Measurements from ENCODE around the gene LAMA1. TPM values are rescaled to one million over a fixed set of nuclear protein-coding genes. Genes with fewer than 3 reads are reported as not detected.

LAMA1 gene
- total and polyA plus RNA-seq, 10 of the 15 experiments (the other 5 are each of a cell fraction or from before 2014, with no cell fraction given) = under 0.01 to 1.9 (median 0.06) TPM; not detected in 6

GRCh38 chr18:7079231-7079630 lies 38.4 kb downstream of the LAMA1 start (continued):
- TF ChIP-seq PRDM15 (CRISPR knock-in tag; IDR thresholded peaks at IDR 0.05) (no peak), YBX1 (IDR thresholded peaks at IDR 0.05) (no peak), TCF3 (IDR thresholded peaks at IDR 0.05; ENCODE audit: borderline replicate concordance, insufficient read depth, low read depth, low read length) (no peak), ZNF384 (IDR thresholded peaks at IDR 0.05; ENCODE audit: borderline replicate concordance, low read depth, low read length) (no peak), ZBTB33 (IDR thresholded peaks at IDR 0.05) (no peak), BACH1 (IDR thresholded peaks at IDR 0.05; ENCODE audit: borderline replicate concordance) (no peak), HDAC2 (IDR thresholded peaks at IDR 0.05) (no peak)

- SMC1A ChIA-PET (ENCODE audit: uncharacterized antibody, unreplicated experiment) = no interaction called here
- Histone ChIP-seq H3K36me3 (ENCODE audit: control insufficient read depth in 2 of 2, insufficient read depth in 2 of 2, low read length in 1 of 2) (no peaks in the 10 kb centered on the region), H2AFZ (ENCODE audit: control insufficient read depth, low read depth, low read length) (no peak overlapping the region), H3K4me3 (no peak overlapping the region), H3K27me3 (replicated peaks in 1 of 2; ENCODE audit: control insufficient read depth in 2 of 2, insufficient read depth in 2 of 2, low read length in 1 of 2) (no peaks in the 10 kb centered on the region; a peak in 1 of 4 replicates), H4K20me1 (ENCODE audit: control insufficient read depth, insufficient read depth) (no peaks in the 10 kb centered on the region), H3K4me2 (ENCODE audit: control insufficient read depth, insufficient read depth) (no peak overlapping the region), H3K4me1 (ENCODE audit: control insufficient read depth, insufficient read depth, low read length) (no peaks in the 10 kb centered on the region), H3K9ac (ENCODE audit: control insufficient read depth, insufficient read depth, low read length) (no peak overlapping the region), H3K27ac (ENCODE audit: control insufficient read depth, insufficient read depth) (no peak overlapping the region), H3K79me2 (ENCODE audit: control insufficient read depth, insufficient read depth, low read length) (no peaks in the 10 kb centered on the region), H3K9me3 (replicated peaks; ENCODE audit: control insufficient read depth, insufficient read depth, low read length) (no peaks in the 10 kb centered on the region)
- WGBS (ENCODE audit: insufficient coverage, insufficient replicate concordance, low lambda C conversion rate, missing lambda C conversion rate) = 26% methylated on average over 8 of the region's 8 CpGs
- in situ Hi-C loops (cut with MboI) (no loop called here), intact Hi-C loops (cut with micrococcal nuclease; ENCODE audit: unreplicated experiment) (no loop called here)
- FAIRE-seq = no peak
- CTCF ChIA-PET = no interaction called here
- no peak for DNase-seq (ENCODE audit: low read depth, low spot score)
- POLR2A ChIA-PET = no interaction called here
- BruUV-seq (replicated peaks) = no TSS peak
- ATAC-seq = no peak
- RAD21 ChIA-PET (ENCODE audit: unreplicated experiment) = no interaction called here
- TF ChIP-seq ZNF217 (IDR thresholded peaks at IDR 0.05) (no peak), TCF12 (IDR thresholded peaks at IDR 0.05; ENCODE audit: low read depth, low read length) (no peak), JUNB (IDR thresholded peaks at IDR 0.05) (no peak), ZNF274 (IDR thresholded peaks at IDR 0.05; ENCODE audit: insufficient read depth, insufficient read length) (no peak), STAT3 (IDR thresholded peaks at IDR 0.05; ENCODE audit: low read depth, low read length) (no peak), MYC (IDR thresholded peaks at IDR 0.05; ENCODE audit: insufficient read depth, insufficient read length, insufficient replicate concordance, low read length, severe bottlenecking) (no peak), LARP7 (IDR thresholded peaks at IDR 0.05) (no peak), CEBPZ (IDR thresholded peaks at IDR 0.05; ENCODE audit: low read depth, low read length) (no peak)
Measured at GRCh38 chr18:7072593-7072992, 45.0 kb downstream of the LAMA1 start.

Measured in GM12878 (cell line).